Kidney (tissue), 14 donors: ENCODE measurements around the gene PHF12. TPM values are rescaled to one million over a fixed set of nuclear protein-coding genes. Genes with fewer than 3 reads are reported as not detected.
"Not testable (repeated sequence)": the region's sequence is repeated elsewhere in the genome, so short reads cannot be mapped to it uniquely, and the experiment has no call there.

Experiments used
- DNase-seq, 5 donors: peaks; one replicate each; pipeline ENCODE4 v3.0.0-alpha.2; 2013 to 2020
- FAIRE-seq: peaks from 2 replicates; lab custom pipeline; 2012; peaks lifted over from hg19 to GRCh38; lab: Jason Lieb, UNC
- H3K27ac ChIP-seq, 2 donors: one replicate each; pipeline ENCODE4 v1.7.0; 2013; ENCODE audit warnings: low read depth in 2 of 2, low read length in 2 of 2, inconsistent platforms in 1 of 2
- H3K27me3 ChIP-seq: one replicate; pipeline ENCODE4 v1.7.1; 2013; ENCODE audit warnings: low read length, inconsistent platforms; ENCODE audit not compliant: control insufficient read depth, insufficient read depth
- H3K36me3 ChIP-seq, 3 donors: one replicate each; pipeline versions ENCODE4 v1.7.0 to v1.7.1; 2013; ENCODE audit warnings: low read length in 3 of 3, control low read depth in 1 of 3, inconsistent platforms in 1 of 3; ENCODE audit not compliant: insufficient read depth in 3 of 3, control insufficient read depth in 2 of 3
- H3K4me1 ChIP-seq, 3 donors: one replicate each; pipeline versions ENCODE4 v1.7.0 to v1.7.1; 2013; ENCODE audit warnings: low read length in 3 of 3, inconsistent platforms in 1 of 3, low read depth in 1 of 3; ENCODE audit not compliant: control insufficient read depth in 2 of 3, insufficient read depth in 2 of 3
- H3K4me3 ChIP-seq, 3 donors: one replicate each; pipeline versions ENCODE4 v1.7.0 to v1.8.1; 2013; ENCODE audit warnings: low read length in 3 of 3, control low read depth in 1 of 3, inconsistent platforms in 1 of 3
- H3K9ac ChIP-seq, 3 donors: one replicate each; pipeline versions ENCODE4 v1.7.0 to v1.7.1; 2013; ENCODE audit warnings: low read length in 3 of 3, control low read depth in 1 of 3, inconsistent platforms in 1 of 3
- H3K9me3 ChIP-seq, 3 donors: one replicate each; pipeline versions ENCODE4 v1.7.0 to v1.7.1; 2013; ENCODE audit warnings: low read length in 3 of 3, control low read depth in 1 of 3, inconsistent platforms in 1 of 3; ENCODE audit not compliant: control insufficient read depth in 2 of 3, insufficient read depth in 1 of 3
- intact Hi-C: fragments of 100-400 bp; cut with DNase I; formaldehyde crosslinking; loops from one replicate; pipeline ENCODE4 v1.11.1; 2022
- polyA plus RNA-seq: library from polyadenylated mRNA; stranded (reverse); fragments of 350-450 nt; fragmentation: Illumina TruSeq; extraction: RNeasy Lipid Tissue Mini Kit (QIAGEN cat#74804); gene quantifications from one replicate; pipeline ENCODE4 v1.2.3, GENCODE V29; 2014; ENCODE audit warnings: low read depth, low replicate concordance; ENCODE audit not compliant: insufficient read depth
- total RNA-seq: library from RNA; stranded (reverse); fragmentation: NEBNext Ultra II Directional; extraction: Animal tissue kit (Norgen Biotek cat#: 25700); gene quantifications from one replicate; pipeline ENCODE4 v1.2.1, GENCODE V29; 2021
- TF ChIP-seq, protein P1 (sequence below): IDR thresholded peaks from 3 replicates; pipeline ENCODE4 v1.5.1; 2012; ENCODE audit warnings: mild to moderate bottlenecking, moderate library complexity, borderline replicate concordance; ENCODE audit not compliant: insufficient read depth; ENCODE audit errors: extremely low read depth
- donor health status: control.
- donor health status: control.
- donor health status: control.
- donor health status: control.
- donor health status: control.
- donor health status: DM: yes; HTN: yes; CAD: no.
- donor health status: Normal renal cell carcinoma (clear cell type).

The PHF12 gene
- total and polyA plus RNA-seq, 2 donors from 2014 or later, result 8.8 to 50.4 TPM

GRCh38 chr17:28896491-28896883 lies 54.8 kb downstream of the PHF12 start:
- TF ChIP-seq, protein P1, sequence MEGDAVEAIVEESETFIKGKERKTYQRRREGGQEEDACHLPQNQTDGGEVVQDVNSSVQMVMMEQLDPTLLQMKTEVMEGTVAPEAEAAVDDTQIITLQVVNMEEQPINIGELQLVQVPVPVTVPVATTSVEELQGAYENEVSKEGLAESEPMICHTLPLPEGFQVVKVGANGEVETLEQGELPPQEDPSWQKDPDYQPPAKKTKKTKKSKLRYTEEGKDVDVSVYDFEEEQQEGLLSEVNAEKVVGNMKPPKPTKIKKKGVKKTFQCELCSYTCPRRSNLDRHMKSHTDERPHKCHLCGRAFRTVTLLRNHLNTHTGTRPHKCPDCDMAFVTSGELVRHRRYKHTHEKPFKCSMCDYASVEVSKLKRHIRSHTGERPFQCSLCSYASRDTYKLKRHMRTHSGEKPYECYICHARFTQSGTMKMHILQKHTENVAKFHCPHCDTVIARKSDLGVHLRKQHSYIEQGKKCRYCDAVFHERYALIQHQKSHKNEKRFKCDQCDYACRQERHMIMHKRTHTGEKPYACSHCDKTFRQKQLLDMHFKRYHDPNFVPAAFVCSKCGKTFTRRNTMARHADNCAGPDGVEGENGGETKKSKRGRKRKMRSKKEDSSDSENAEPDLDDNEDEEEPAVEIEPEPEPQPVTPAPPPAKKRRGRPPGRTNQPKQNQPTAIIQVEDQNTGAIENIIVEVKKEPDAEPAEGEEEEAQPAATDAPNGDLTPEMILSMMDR, result no peak
- no peaks in the 10 kb centered on the region for H3K27me3 ChIP-seq
- intact Hi-C loops, result no loop called here
- H3K4me1 ChIP-seq, result peaks cover 0 to 31% (median 26%) of the 10 kb centered on the region in 3 donors
- FAIRE-seq (no peak), DNase-seq (no peak)
- H3K4me3 ChIP-seq, result peak overlapping the region; percentile 53 to 87 (median 72)
- H3K27ac ChIP-seq, result peak overlapping the region; percentile 90 to 97
- no peaks in the 10 kb centered on the region for H3K36me3 ChIP-seq
- H3K9me3 ChIP-seq, result no peaks in the 10 kb centered on the region
- peak overlapping the region in 2 of 3 donors; percentile 89 to 94 for H3K9ac ChIP-seq

- H3K4me1 ChIP-seq, result peaks cover 0 to 36% (median 29%) of the 10 kb centered on the region in 3 donors
- DNase-seq (no peak), FAIRE-seq (no peak)
- H3K4me3 ChIP-seq, result peak overlapping the region; percentile 5 to 87 (median 72)
- H3K36me3 ChIP-seq, result no peaks in the 10 kb centered on the region
- H3K27me3 ChIP-seq, result no peaks in the 10 kb centered on the region
- TF ChIP-seq, protein P1, result no peak
- peak overlapping the region; percentile 90 to 97 for H3K27ac ChIP-seq
- no peaks in the 10 kb centered on the region for H3K9me3 ChIP-seq
- H3K9ac ChIP-seq, result peak overlapping the region in 2 of 3 donors; percentile 89 to 94
- intact Hi-C loops, result no loop called here
Observed at GRCh38 chr17:28895794-28896447, 55.4 kb downstream of the PHF12 start.

DNA sequence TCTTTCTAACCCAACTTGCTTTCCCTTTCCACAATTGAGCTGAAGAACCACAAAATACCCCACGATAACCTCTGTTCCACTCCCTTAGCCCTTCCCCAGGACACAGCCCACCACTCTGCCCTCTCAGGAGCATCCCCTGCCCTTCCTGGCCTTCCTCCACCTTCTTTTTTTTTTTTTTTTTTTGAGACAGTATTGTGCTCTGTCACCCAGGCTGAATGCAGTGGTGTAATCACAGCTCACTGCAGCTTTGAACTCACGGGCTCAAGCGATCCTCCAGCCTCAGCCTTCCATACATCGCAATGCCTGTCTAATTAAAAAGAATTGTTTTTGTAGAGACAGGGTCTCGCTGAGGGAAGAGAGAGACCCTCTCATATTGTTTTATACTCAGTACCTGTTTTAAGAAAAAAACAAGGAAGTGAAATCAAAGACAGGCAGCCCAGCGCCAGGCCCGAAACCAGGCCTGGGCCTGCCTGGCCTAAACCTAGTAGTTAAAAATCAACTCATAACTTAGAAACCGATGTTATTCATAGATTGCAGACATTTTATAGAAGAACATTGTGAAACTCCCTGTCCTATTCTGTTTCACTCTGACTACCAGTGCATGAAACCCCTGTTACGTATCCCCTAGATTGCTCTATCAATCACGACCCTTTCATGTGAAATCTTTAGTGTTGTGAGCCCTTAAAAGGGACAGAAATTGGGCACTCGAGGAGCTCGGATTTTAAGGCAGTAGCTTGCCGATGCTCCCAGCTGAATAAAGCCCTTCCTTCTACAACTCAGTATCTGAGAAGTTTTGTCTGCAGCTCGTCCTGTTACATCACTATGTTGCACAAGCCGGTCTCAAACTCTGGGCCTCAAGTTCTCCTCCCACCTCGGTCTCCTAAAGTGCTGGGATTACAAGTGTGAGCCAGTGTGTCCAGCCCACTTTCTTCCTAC lies 57.8 kb downstream of the PHF12 start:
- H3K4me3 ChIP-seq, result peak overlapping the region in 2 of 3 donors; percentile 17 to 32
- peak overlapping the region in 2 of 3 donors; percentile 31 to 58 for H3K9ac ChIP-seq
- intact Hi-C loops, H3K9me3 ChIP-seq, FAIRE-seq, H3K36me3 ChIP-seq, H3K27me3 ChIP-seq: not testable (repeated sequence)
- peaks cover 0 to 36% (median 31%) of the 10 kb centered on the region in 3 donors for H3K4me1 ChIP-seq
- H3K27ac ChIP-seq, result peak overlapping the region; percentile 77 to 82
- peak in 1 of 5 donors; percentile 37 for DNase-seq

DNA sequence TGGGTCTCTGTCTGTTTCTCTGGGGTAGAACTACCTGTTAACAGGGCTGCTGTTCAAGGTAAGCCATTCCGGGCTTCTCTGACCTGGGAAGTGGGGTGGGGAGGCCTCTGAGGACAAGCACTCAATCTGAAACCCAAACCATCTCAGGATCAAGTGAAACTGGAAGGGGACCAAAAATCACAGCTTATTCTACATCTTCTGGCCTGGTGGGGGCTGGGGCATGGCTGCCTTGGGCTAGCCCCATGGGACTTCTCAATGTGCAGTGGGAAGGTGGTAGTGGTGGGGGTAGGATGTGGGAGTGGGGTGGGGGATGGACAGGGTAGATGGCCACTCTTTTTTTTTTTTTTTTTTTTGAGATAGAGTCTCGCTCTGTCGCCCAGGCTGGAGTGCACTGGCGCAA lies 59.3 kb downstream of the PHF12 start:
- Histone ChIP-seq H3K36me3 (no peaks in the 10 kb centered on the region), H3K27ac (peak overlapping the region; percentile 61 to 71), H3K4me1 (peaks cover 0 to 30% (median 25%) of the 10 kb centered on the region in 3 donors), H3K4me3 (no peak overlapping the region), H3K27me3 (no peaks in the 10 kb centered on the region), H3K9me3 (no peaks in the 10 kb centered on the region), H3K9ac (no peak overlapping the region)
- DNase-seq, result no peak
- FAIRE-seq, result no peak
- intact Hi-C loops, result no loop called here
- TF ChIP-seq, protein P1, result no peak
